GM18526 (cell line): ENCODE data around the gene ARHGAP24.

Experiments
- POLR2A ChIP-seq: IDR thresholded peaks from 3 replicates; pipeline ENCODE4 v1.6.1; 2011; ENCODE audit not compliant: insufficient read length; ENCODE audit errors: extremely low read depth

Gene ARHGAP24

GRCh38 chr4:85587952-85588351, 113.0 kb downstream of the ARHGAP24 start:
- no peak for TF ChIP-seq POLR2A

GRCh38 chr4:85591406-85592098, 116.6 kb downstream of the ARHGAP24 start:
- TF ChIP-seq POLR2A: no peak

- TF ChIP-seq POLR2A: no peak
Measured at GRCh38 chr4:85595098-85595775, 120.3 kb downstream of the ARHGAP24 start.

- no peak for TF ChIP-seq POLR2A
Measured at GRCh38 chr4:85595796-85596559, 121.0 kb downstream of the ARHGAP24 start.

GRCh38 chr4:85598936-85599335, 124.0 kb downstream of the ARHGAP24 start:
- TF ChIP-seq POLR2A: no peak

- TF ChIP-seq POLR2A: no peak
Measured at GRCh38 chr4:85600501-85600900, 125.6 kb downstream of the ARHGAP24 start.

GRCh38 chr4:85603437-85604336, 128.7 kb downstream of the ARHGAP24 start:
- TF ChIP-seq POLR2A: no peak

- no peak for TF ChIP-seq POLR2A
Measured at GRCh38 chr4:85606505-85606904, 131.6 kb downstream of the ARHGAP24 start.

GRCh38 chr4:85607624-85608023, 132.7 kb downstream of the ARHGAP24 start:
- TF ChIP-seq POLR2A: no peak

- TF ChIP-seq POLR2A: no peak
Measured at GRCh38 chr4:85610450-85610849, 135.5 kb downstream of the ARHGAP24 start.

- TF ChIP-seq POLR2A: no peak
Measured at GRCh38 chr4:85611661-85612060, 136.7 kb downstream of the ARHGAP24 start.

GRCh38 chr4:85613901-85614300, 139.0 kb downstream of the ARHGAP24 start:
- no peak for TF ChIP-seq POLR2A

GRCh38 chr4:85615952-85616351, 141.0 kb downstream of the ARHGAP24 start:
- no peak for TF ChIP-seq POLR2A

GRCh38 chr4:85617202-85617601, 142.3 kb downstream of the ARHGAP24 start:
- TF ChIP-seq POLR2A: no peak

- no peak for TF ChIP-seq POLR2A
Measured at GRCh38 chr4:85632981-85633380, 158.0 kb downstream of the ARHGAP24 start.
